IMR-90 (cell line): ENCODE data around the gene BTBD18. TPM values are rescaled to one million over a fixed set of nuclear protein-coding genes. Genes with fewer than 3 reads are reported as not detected.

Experiments used
- ATAC-seq: fragments of 200-7000 bp; cut with Tn5 transposase; 2 replicates; pipeline ENCODE4 v1.9.1; 2020; ENCODE audit warnings: low read depth, mild to moderate bottlenecking, moderate library complexity
- BruUV-seq: library from RNA; stranded (reverse); fragments of 400-500 nt; replicated peaks from 2 replicates; lab custom pipeline; 2021; lab: Mats Ljungman, UMichigan
- CTCF ChIA-PET: fragments of 300-600 bp; formaldehyde crosslinking; extraction: SDS; loops from one replicate; lab custom pipeline; 2021; ENCODE audit warnings: antibody characterized with exemption; lab: Yijun Ruan, JAX
- POLR2A ChIA-PET: fragments of 300-600 bp; sonication (Branson Sonifier 250); formaldehyde crosslinking; loops from one replicate; lab custom pipeline; 2022; ENCODE audit warnings: antibody characterized with exemption; ENCODE audit not compliant: unreplicated experiment; lab: Charles Lee
- DNase-seq: peaks from one replicate; pipeline ENCODE4 v3.0.0; 2013
- H2AFZ ChIP-seq: replicated peaks from 2 replicates; pipeline ENCODE3; 2013; ENCODE audit warnings: low read length, mild to moderate bottlenecking; ENCODE audit not compliant: poor library complexity
- H2AK5ac ChIP-seq: 2 replicates; pipeline ENCODE4 v1.6.1; 2013; ENCODE audit warnings: low read depth, low read length, inconsistent platforms
- H2AK9ac ChIP-seq: replicated peaks from 2 replicates; pipeline ENCODE3; 2013; ENCODE audit warnings: mild to moderate bottlenecking, low read depth, low read length, moderate library complexity; ENCODE audit not compliant: poor library complexity
- H2BK120ac ChIP-seq: 2 replicates; pipeline ENCODE4 v1.6.1; 2013; ENCODE audit warnings: low read depth, low read length, inconsistent platforms
- H2BK15ac ChIP-seq: 3 replicates; pipeline ENCODE4 v1.6.1; 2013; ENCODE audit warnings: low read depth, low read length, inconsistent platforms
- H2BK20ac ChIP-seq: 2 replicates; pipeline ENCODE4 v1.6.1; 2013; ENCODE audit warnings: low read depth, mild to moderate bottlenecking, inconsistent platforms, low read length, moderate library complexity
- H2BK5ac ChIP-seq: 2 replicates; pipeline ENCODE4 v1.6.1; 2013; ENCODE audit warnings: mild to moderate bottlenecking, low read depth, low read length, inconsistent platforms; ENCODE audit not compliant: poor library complexity, severe bottlenecking
- H3K14ac ChIP-seq: replicated peaks from 2 replicates; pipeline ENCODE4 v1.6.1; 2013; ENCODE audit warnings: low read depth, low read length, inconsistent platforms
- H3K18ac ChIP-seq: 2 replicates; pipeline ENCODE4 v1.6.1; 2013; ENCODE audit warnings: low read depth, low read length, control low read depth
- H3K23ac ChIP-seq: 2 replicates; pipeline ENCODE4 v1.6.1; 2013; ENCODE audit warnings: low read depth, low read length, inconsistent platforms
- H3K27ac ChIP-seq: 2 replicates; pipeline ENCODE4 v1.5.1; 2013; ENCODE audit warnings: mild to moderate bottlenecking, control low read depth, low read length; ENCODE audit not compliant: insufficient read depth
- H3K27me3 ChIP-seq: 2 replicates; pipeline ENCODE4 v1.6.1; 2013; ENCODE audit warnings: low read length; ENCODE audit not compliant: control insufficient read depth, insufficient read depth
- H3K36me3 ChIP-seq: 2 replicates; pipeline ENCODE4 v1.6.1; 2013; ENCODE audit warnings: low read length, mixed read lengths; ENCODE audit not compliant: control insufficient read depth, insufficient read depth
- H3K4ac ChIP-seq: 2 replicates; pipeline ENCODE4 v1.6.1; 2013; ENCODE audit warnings: low read depth, low read length, inconsistent platforms
- H3K4me1 ChIP-seq: 2 replicates; pipeline ENCODE4 v1.6.1; 2013; ENCODE audit warnings: low read length, mixed read lengths; ENCODE audit not compliant: control insufficient read depth, insufficient read depth
- H3K4me2 ChIP-seq: 2 replicates; pipeline ENCODE4 v1.6.1; 2013; ENCODE audit warnings: low read depth, mild to moderate bottlenecking, control low read depth, low read length, moderate library complexity
- H3K4me3 ChIP-seq: 2 replicates; pipeline ENCODE4 v1.5.1; 2013; ENCODE audit warnings: low read depth, mild to moderate bottlenecking, control low read depth, low read length, moderate library complexity; ENCODE audit not compliant: insufficient read depth
- H3K56ac ChIP-seq: 2 replicates; pipeline ENCODE4 v1.6.1; 2013; ENCODE audit warnings: low read length, inconsistent platforms; ENCODE audit not compliant: insufficient read depth; ENCODE audit errors: extremely low read depth
- H3K79me1 ChIP-seq, 2 experiments: 2 replicates each; pipeline ENCODE4 v1.6.1; 2013; ENCODE audit warnings: low read length in 2 of 2, inconsistent platforms in 1 of 2, low read depth in 1 of 2
- H3K9ac ChIP-seq: 2 replicates; pipeline ENCODE4 v1.6.1; 2013; ENCODE audit warnings: low read depth, low read length, control low read depth
- H3K9me1 ChIP-seq: 2 replicates; pipeline ENCODE4 v1.6.1; 2013; ENCODE audit warnings: low read length, inconsistent platforms; ENCODE audit not compliant: insufficient read depth
- H3K9me3 ChIP-seq: 2 replicates; pipeline ENCODE4 v1.6.1; 2013; ENCODE audit warnings: low read length; ENCODE audit not compliant: control insufficient read depth, insufficient read depth
- H4K20me1 ChIP-seq: 2 replicates; pipeline ENCODE4 v1.6.1; 2013; ENCODE audit warnings: low read length, inconsistent platforms; ENCODE audit not compliant: insufficient read depth
- H4K5ac ChIP-seq: 2 replicates; pipeline ENCODE4 v1.6.1; 2013; ENCODE audit warnings: mild to moderate bottlenecking, low read depth, low read length, control low read depth
- H4K8ac ChIP-seq, 2 experiments: 2 replicates each; pipeline ENCODE4 v1.6.1; 2013; ENCODE audit warnings: low read depth in 2 of 2, low read length in 2 of 2, control low read depth in 1 of 2, inconsistent platforms in 1 of 2
- H4K91ac ChIP-seq: 2 replicates; pipeline ENCODE4 v1.6.1; 2013; ENCODE audit warnings: low read depth, low read length, inconsistent platforms; ENCODE audit not compliant: insufficient read depth
- BHLHE40 ChIP-seq: fragments of 150-350 bp; IDR thresholded peaks from 2 replicates; pipeline ENCODE4 v1.6.1; 2016; ENCODE audit warnings: mild to moderate bottlenecking, low read depth, low read length
- CEBPB ChIP-seq: IDR thresholded peaks from 2 replicates; pipeline ENCODE4 v1.6.1; 2012; ENCODE audit warnings: low read depth, low read length, improper control_type of control experiment
- CHD1 ChIP-seq: IDR thresholded peaks from 2 replicates; pipeline ENCODE4 v1.6.1; 2012; ENCODE audit warnings: low read depth, low read length, improper control_type of control experiment
- FOS ChIP-seq: fragments of 150-350 bp; IDR thresholded peaks from 2 replicates; pipeline ENCODE4 v1.6.1; 2016; ENCODE audit warnings: low read depth, low read length
- MAFK ChIP-seq: IDR thresholded peaks from 2 replicates; pipeline ENCODE4 v1.6.1; 2012; ENCODE audit warnings: low read depth, low read length, improper control_type of control experiment
- MAZ ChIP-seq: IDR thresholded peaks from 2 replicates; pipeline ENCODE4 v1.6.1; 2012; ENCODE audit warnings: low read depth, mild to moderate bottlenecking, low read length, improper control_type of control experiment, moderate library complexity, borderline replicate concordance
- MXI1 ChIP-seq: IDR thresholded peaks from 2 replicates; pipeline ENCODE4 v1.6.1; 2012; ENCODE audit warnings: low read depth, mild to moderate bottlenecking, low read length, moderate library complexity, borderline replicate concordance
- NFE2L2 ChIP-seq: fragments of 150-350 bp; IDR thresholded peaks from 2 replicates; pipeline ENCODE4 v1.6.1; 2016; ENCODE audit warnings: low read depth, mild to moderate bottlenecking, low read length
- POLR2A ChIP-seq: IDR thresholded peaks from 2 replicates; pipeline ENCODE4 v1.6.1; 2012; ENCODE audit warnings: mild to moderate bottlenecking, low read depth, low read length
- RCOR1 ChIP-seq: IDR thresholded peaks from 2 replicates; pipeline ENCODE4 v1.6.1; 2012; ENCODE audit warnings: mild to moderate bottlenecking, low read length, improper control_type of control experiment; ENCODE audit not compliant: insufficient replicate concordance
- SMC3 ChIP-seq: fragments of 150-350 bp; IDR thresholded peaks from 2 replicates; pipeline ENCODE4 v1.6.1; 2016; ENCODE audit warnings: low read depth, mild to moderate bottlenecking, antibody characterized with exemption, low read length, moderate library complexity
- WGBS, 2 experiments: methylation state at CpG; one replicate each; pipeline versions ENCODE4 v1.1.5 to v1.1.7; 2013; ENCODE audit warnings: missing lambda C conversion rate in 2 of 2; ENCODE audit not compliant: insufficient read length in 1 of 2; ENCODE audit errors: extremely low coverage in 2 of 2; 5-methylcytosine and 5-hydroxymethylcytosine counted together
- dilution Hi-C: fragments of 300-500 bp; cut with HindIII; formaldehyde crosslinking; loops from one replicate; pipeline ENCODE4 v1.14.3; 2018; ENCODE audit warnings: low sequenced_read_pairs; ENCODE audit not compliant: unreplicated experiment
- in situ Hi-C: fragments of 300-500 bp; cut with MboI; formaldehyde crosslinking; loops from 3 replicates; pipeline ENCODE4 v1.14.3; 2019; ENCODE audit warnings: low sequenced_read_pairs, inconsistent platforms, mixed read lengths
- intact Hi-C: fragments of 100-400 bp; cut with micrococcal nuclease; formaldehyde crosslinking; loops from 2 replicates; pipeline ENCODE4 v1.10.0; 2022
- polyA plus RNA-seq, 3 experiments: library from polyadenylated mRNA; depleted of rRNA; stranded (reverse); fragments of >200 nt; gene quantifications; 2 replicates each; pipeline ENCODE4 v1.2.3, GENCODE V29; 2012; ENCODE audit warnings: low replicate concordance in 1 of 3
- total RNA-seq: library from RNA; depleted of rRNA; stranded (reverse); fragments of >200 nt; gene quantifications from 2 replicates; pipeline ENCODE4 v1.2.3, GENCODE V29; 2012
- TF ChIP-seq, protein P1 (sequence below): conservative IDR thresholded peaks from 2 replicates; pipeline ENCODE4 v1.5.1; 2012; ENCODE audit warnings: mild to moderate bottlenecking, low read depth, low read length, improper control_type of control experiment
- TF ChIP-seq, protein P2 (sequence below): fragments of 150-350 bp; IDR thresholded peaks from 2 replicates; pipeline ENCODE4 v1.6.1; 2016; ENCODE audit warnings: low read depth, mild to moderate bottlenecking, low read length, moderate library complexity, borderline replicate concordance

The BTBD18 gene
- total and polyA plus RNA-seq, 2 of the 4 experiments (the other 2 are of a cell fraction), result not detected

DNA sequence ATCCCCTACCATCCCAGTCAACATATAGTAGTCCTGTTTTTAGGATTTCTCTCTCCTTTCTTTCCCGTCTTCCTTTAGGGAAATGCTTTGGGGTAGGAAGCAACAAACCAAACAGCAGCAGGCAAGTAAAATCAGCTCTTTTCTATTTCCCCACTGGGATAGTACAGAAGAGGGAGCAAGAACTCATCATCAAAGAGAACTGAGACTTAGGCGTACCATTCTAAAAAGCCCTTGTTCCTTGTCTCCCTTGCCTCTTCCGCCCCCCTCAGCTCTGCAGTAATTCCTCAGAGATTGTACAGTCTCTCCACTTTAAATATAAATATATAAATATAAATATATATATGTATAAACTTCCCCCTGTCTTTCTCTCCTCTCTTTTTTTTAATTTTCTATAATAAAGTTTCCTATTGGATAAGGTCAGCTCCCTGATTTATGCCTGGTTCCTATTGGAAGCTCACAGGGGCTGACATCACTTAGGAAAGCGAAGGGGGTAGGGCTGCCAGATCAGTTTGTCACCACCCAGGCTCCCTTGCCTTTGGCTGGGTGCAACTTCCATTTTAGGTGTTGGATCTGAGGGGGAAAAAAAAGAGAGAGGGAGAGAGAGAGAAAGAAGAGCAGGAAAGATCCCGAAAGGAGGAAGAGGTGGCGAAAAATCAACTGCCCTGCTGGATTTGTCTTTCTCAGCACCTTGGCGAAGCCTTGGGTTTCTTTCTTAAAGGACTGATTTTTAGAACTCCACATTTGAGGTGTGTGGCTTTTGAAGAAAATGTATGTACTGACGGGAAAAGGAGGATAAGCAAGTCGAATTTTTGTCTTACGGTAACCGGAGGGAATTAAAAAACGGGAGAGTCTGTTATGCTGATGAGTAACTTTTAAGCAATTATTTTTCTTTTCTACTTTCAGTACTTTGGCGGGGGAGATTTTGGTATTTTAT lies 9.9 kb upstream of the BTBD18 start, which contains the start of gene CTNND1:
Gene CTNND1 (plus strand): TSS at position 502 of the 934 bp plus-strand sequence. CDS start 29,677 bp downstream, outside the sequence.
- Histone ChIP-seq H2BK20ac (peak within 1 kb of the TSS; percentile 75), H4K5ac (peak within 1 kb of the TSS; percentile 99), H3K36me3 (peaks cover 2% of the 10 kb centered on the region; the same call in 1 of the 2 replicates), H3K9me1 (0 out of 2 replicates have a peak, but pooled peaks cover 6% of the 10 kb centered on the region), H3K4ac (peak within 1 kb of the TSS; percentile 96), H2AK5ac (peak within 1 kb of the TSS; percentile 85), H3K23ac (peak within 1 kb of the TSS; percentile 94), H3K27ac (peak within 1 kb of the TSS; percentile 100), H3K27me3 (no peaks in the 10 kb centered on the region), H3K79me1 (peaks cover 0 to 22% of the 10 kb centered on the region in 2 experiments; a peak in 2 of 4 replicates), H2AK9ac (peak within 1 kb of the TSS; percentile 91), H4K20me1 (peaks cover 32% of the 10 kb centered on the region), H3K9me3 (no peaks in the 10 kb centered on the region), H3K4me2 (peak within 1 kb of the TSS; percentile 99), H3K14ac (peak within 1 kb of the TSS; percentile 98), H2BK15ac (peak within 1 kb of the TSS; percentile 95), H4K8ac (peak within 1 kb of the TSS; percentile 98 to 100), H3K18ac (peak within 1 kb of the TSS; percentile 99), H2BK120ac (peak within 1 kb of the TSS; percentile 88), H4K91ac (peak within 1 kb of the TSS; percentile 93), H2AFZ (peak within 1 kb of the TSS; percentile 91), H3K9ac (peak within 1 kb of the TSS; percentile 100), H2BK5ac (peak within 1 kb of the TSS; percentile 99), H3K4me3 (peak within 1 kb of the TSS; percentile 99), H3K4me1 (peaks cover 8% of the 10 kb centered on the region), H3K56ac (peak within 1 kb of the TSS; percentile 100)
- intact Hi-C loops (loop anchor here (1.0 to 5.0 kb wide), 5 partner anchors 15 to 751 kb away; no protein-coding TSS in a partner anchor), dilution Hi-C loops (no loop called here), in situ Hi-C loops (no loop called here)
- WGBS, 2 experiments, result 0% methylated on average over 2 of the region's 13 CpGs; no CpG with 5 or more reads in 1 of the 2 experiments
- POLR2A ChIA-PET, result interaction anchor here (0.5 to 1.3 kb wide), 10 partner anchors 10 to 494 kb away, joined by 3 to 6 read pairs (median 3); partner anchors contain the start of genes BTBD18 and SELENOH
- DNase-seq (peak; percentile 98), ATAC-seq (peak; percentile 96)
- BruUV-seq, result no TSS peak
- CTCF ChIA-PET, result interaction anchor here (0.6 to 1.9 kb wide), 7 partner anchors 10 to 762 kb away, joined by 3 to 10 read pairs (median 4); partner anchors contain the start of gene BTBD18
- TF ChIP-seq BHLHE40 (no peak), CHD1 (peak; percentile 28; the same call in 1 of the 2 replicates), POLR2A (peak; percentile 84; the same call in 1 of the 2 replicates), RCOR1 (no peak), FOS (peak; percentile 32; the same call in 1 of the 2 replicates), CEBPB (peak; percentile 34; the same call in 1 of the 2 replicates), MAFK (no peak), SMC3 (0 out of 2 replicates have a peak, but pooled peaks have one; percentile 1), NFE2L2 (no peak), MAZ (peak; percentile 52; the same call in 1 of the 2 replicates), MXI1 (no peak)
- TF ChIP-seq, protein P1, sequence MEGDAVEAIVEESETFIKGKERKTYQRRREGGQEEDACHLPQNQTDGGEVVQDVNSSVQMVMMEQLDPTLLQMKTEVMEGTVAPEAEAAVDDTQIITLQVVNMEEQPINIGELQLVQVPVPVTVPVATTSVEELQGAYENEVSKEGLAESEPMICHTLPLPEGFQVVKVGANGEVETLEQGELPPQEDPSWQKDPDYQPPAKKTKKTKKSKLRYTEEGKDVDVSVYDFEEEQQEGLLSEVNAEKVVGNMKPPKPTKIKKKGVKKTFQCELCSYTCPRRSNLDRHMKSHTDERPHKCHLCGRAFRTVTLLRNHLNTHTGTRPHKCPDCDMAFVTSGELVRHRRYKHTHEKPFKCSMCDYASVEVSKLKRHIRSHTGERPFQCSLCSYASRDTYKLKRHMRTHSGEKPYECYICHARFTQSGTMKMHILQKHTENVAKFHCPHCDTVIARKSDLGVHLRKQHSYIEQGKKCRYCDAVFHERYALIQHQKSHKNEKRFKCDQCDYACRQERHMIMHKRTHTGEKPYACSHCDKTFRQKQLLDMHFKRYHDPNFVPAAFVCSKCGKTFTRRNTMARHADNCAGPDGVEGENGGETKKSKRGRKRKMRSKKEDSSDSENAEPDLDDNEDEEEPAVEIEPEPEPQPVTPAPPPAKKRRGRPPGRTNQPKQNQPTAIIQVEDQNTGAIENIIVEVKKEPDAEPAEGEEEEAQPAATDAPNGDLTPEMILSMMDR, result no peak
- TF ChIP-seq, protein P2, sequence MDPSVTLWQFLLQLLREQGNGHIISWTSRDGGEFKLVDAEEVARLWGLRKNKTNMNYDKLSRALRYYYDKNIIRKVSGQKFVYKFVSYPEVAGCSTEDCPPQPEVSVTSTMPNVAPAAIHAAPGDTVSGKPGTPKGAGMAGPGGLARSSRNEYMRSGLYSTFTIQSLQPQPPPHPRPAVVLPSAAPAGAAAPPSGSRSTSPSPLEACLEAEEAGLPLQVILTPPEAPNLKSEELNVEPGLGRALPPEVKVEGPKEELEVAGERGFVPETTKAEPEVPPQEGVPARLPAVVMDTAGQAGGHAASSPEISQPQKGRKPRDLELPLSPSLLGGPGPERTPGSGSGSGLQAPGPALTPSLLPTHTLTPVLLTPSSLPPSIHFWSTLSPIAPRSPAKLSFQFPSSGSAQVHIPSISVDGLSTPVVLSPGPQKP, result no peak
